H1 (cell line): ENCODE measurements around the gene PSMB11. TPM values are rescaled to one million over a fixed set of nuclear protein-coding genes. Genes with fewer than 3 reads are reported as not detected.

Source experiments
- CTCF ChIA-PET: fragments of 300-600 bp; sonication (Branson Sonifier 250); formaldehyde crosslinking; loops from one replicate; lab custom pipeline; 2021; ENCODE audit not compliant: partially characterized antibody; lab: Charles Lee
- POLR2A ChIA-PET: fragments of 300-600 bp; sonication (Branson Sonifier 250); formaldehyde crosslinking; loops from one replicate; lab custom pipeline; 2021; ENCODE audit warnings: inconsistent platforms; ENCODE audit not compliant: partially characterized antibody; lab: Charles Lee
- DNase-seq, 2 experiments: peaks; one replicate each; pipeline versions ENCODE4 v3.0.0 to v3.0.0-alpha.2; 2010 to 2022; ENCODE audit warnings: low spot score in 2 of 2, low read depth in 1 of 2, mixed read lengths in 1 of 2
- FAIRE-seq: peaks from 2 replicates; lab custom pipeline; 2011; peaks lifted over from hg19 to GRCh38; lab: Jason Lieb, UNC
- H2AFZ ChIP-seq: 2 replicates; pipeline ENCODE4 v1.8.1; 2012; ENCODE audit warnings: low read length, inconsistent platforms
- H2AK5ac ChIP-seq: 2 replicates; pipeline ENCODE4 v1.6.1; 2013; ENCODE audit warnings: low read depth, low read length
- H2BK120ac ChIP-seq: replicated peaks from 2 replicates; pipeline ENCODE3; 2013; ENCODE audit warnings: low read depth, low read length, inconsistent platforms
- H2BK12ac ChIP-seq: 2 replicates; pipeline ENCODE4 v1.6.1; 2013; ENCODE audit warnings: low read depth, low read length
- H2BK15ac ChIP-seq: 2 replicates; pipeline ENCODE4 v1.6.1; 2013; ENCODE audit warnings: low read length
- H2BK20ac ChIP-seq: 2 replicates; pipeline ENCODE4 v1.6.1; 2013; ENCODE audit warnings: low read length
- H2BK5ac ChIP-seq: 2 replicates; pipeline ENCODE4 v1.6.1; 2013; ENCODE audit warnings: low read depth, low read length
- H3K14ac ChIP-seq: 2 replicates; pipeline ENCODE4 v1.6.1; 2013; ENCODE audit warnings: inconsistent platforms; ENCODE audit not compliant: insufficient read length
- H3K18ac ChIP-seq: 2 replicates; pipeline ENCODE4 v1.6.1; 2013; ENCODE audit warnings: low read length; ENCODE audit errors: extremely low read depth
- H3K23ac ChIP-seq: 2 replicates; pipeline ENCODE4 v1.6.1; 2013; ENCODE audit warnings: inconsistent platforms; ENCODE audit not compliant: insufficient read length
- H3K23me2 ChIP-seq: 2 replicates; pipeline ENCODE4 v1.6.1; 2013; ENCODE audit warnings: low read depth, low read length
- H3K27ac ChIP-seq: 2 replicates; pipeline ENCODE4 v1.6.1; 2011; ENCODE audit warnings: low read depth, low read length, inconsistent platforms
- H3K27me3 ChIP-seq, 4 experiments: replicated peaks in 1 of 4; 1 replicate in 1 of 4; 2 replicates in 3 of 4; pipeline versions ENCODE4 v1.6.1 to v1.8.1; 2011 to 2013; ENCODE audit warnings: low read length in 3 of 4, mild to moderate bottlenecking in 3 of 4, inconsistent platforms in 2 of 4, mixed read lengths in 2 of 4, moderate library complexity in 1 of 4; ENCODE audit not compliant: control insufficient read depth in 3 of 4, insufficient read depth in 3 of 4; ENCODE audit errors: extremely low read depth in 1 of 4
- H3K36me3 ChIP-seq, 4 experiments: 2 replicates each; pipeline versions ENCODE4 v1.6.1 to v1.8.1; 2011 to 2013; ENCODE audit warnings: mild to moderate bottlenecking in 4 of 4, low read length in 3 of 4, moderate library complexity in 2 of 4, control low read depth in 1 of 4, inconsistent platforms in 1 of 4; ENCODE audit not compliant: insufficient read depth in 4 of 4, control insufficient read depth in 2 of 4
- H3K4ac ChIP-seq: replicated peaks from 2 replicates; pipeline ENCODE3; 2013; ENCODE audit warnings: low read length, low read depth, mixed read lengths, inconsistent platforms; ENCODE audit not compliant: insufficient read length
- H3K4me1 ChIP-seq, 4 experiments: replicated peaks in 1 of 4; 1 replicate in 1 of 4; 2 replicates in 3 of 4; pipeline versions ENCODE4 v1.6.1 to v1.8.1; 2011 to 2013; ENCODE audit warnings: low read length in 3 of 4, inconsistent platforms in 2 of 4, mixed read lengths in 1 of 4; ENCODE audit not compliant: insufficient read depth in 4 of 4, control insufficient read depth in 3 of 4
- H3K4me2 ChIP-seq, 2 experiments: 2 replicates each; pipeline versions ENCODE4 v1.6.1 to v1.8.1; 2011 to 2013; ENCODE audit warnings: low read depth in 2 of 2, low read length in 2 of 2, control low read depth in 1 of 2, inconsistent platforms in 1 of 2, mild to moderate bottlenecking in 1 of 2; ENCODE audit not compliant: insufficient read depth in 1 of 2
- H3K4me3 ChIP-seq, 4 experiments: fragments of 200-600, 300-600 bp in 1 of 4; sonication (generic), shearing (Covaris generic), sonication (Bioruptor Twin) in 1 of 4; 2 replicates each; pipeline versions ENCODE4 v1.5.1 to v1.8.1; 2011 to 2016; ENCODE audit warnings: low read length in 4 of 4, low read depth in 3 of 4, control low read depth in 2 of 4, inconsistent platforms in 2 of 4, mild to moderate bottlenecking in 2 of 4, mixed read lengths in 1 of 4, moderate library complexity in 1 of 4; ENCODE audit not compliant: insufficient read depth in 2 of 4; ENCODE audit errors: extremely low read depth in 1 of 4
- H3K56ac ChIP-seq: replicated peaks from 2 replicates; pipeline ENCODE3; 2013; ENCODE audit warnings: low read depth, mild to moderate bottlenecking, mixed read lengths, low read length, inconsistent platforms; ENCODE audit not compliant: insufficient read length
- H3K79me1 ChIP-seq: 2 replicates; pipeline ENCODE4 v1.6.1; 2013; ENCODE audit warnings: low read depth, low read length, control low read depth
- H3K79me2 ChIP-seq, 2 experiments: 2 replicates each; pipeline versions ENCODE4 v1.6.1 to v1.8.1; 2012 to 2013; ENCODE audit warnings: low read length in 2 of 2, mild to moderate bottlenecking in 2 of 2, inconsistent platforms in 1 of 2; ENCODE audit not compliant: insufficient read depth in 2 of 2, control insufficient read depth in 1 of 2
- H3K9ac ChIP-seq, 4 experiments: replicated peaks in 1 of 4; 1 replicate in 1 of 4; 2 replicates in 3 of 4; pipeline versions ENCODE4 v1.6.1 to v1.8.1; 2011 to 2013; ENCODE audit warnings: low read depth in 3 of 4, low read length in 3 of 4, control low read depth in 2 of 4, mild to moderate bottlenecking in 2 of 4, moderate library complexity in 2 of 4, inconsistent platforms in 1 of 4; ENCODE audit errors: extremely low read depth in 1 of 4
- H3K9me3 ChIP-seq, 2 experiments: 2 replicates each; pipeline versions ENCODE4 v1.6.1 to v1.8.1; 2012 to 2013; ENCODE audit warnings: mild to moderate bottlenecking in 2 of 2, moderate library complexity in 2 of 2, control low read depth in 1 of 2, inconsistent platforms in 1 of 2, low read depth in 1 of 2, low read length in 1 of 2, mixed read lengths in 1 of 2; ENCODE audit not compliant: insufficient read depth in 2 of 2
- H4K20me1 ChIP-seq, 2 experiments: replicated peaks in 1 of 2; 2 replicates each; pipeline versions ENCODE3 to v1.8.1; 2011 to 2013; ENCODE audit warnings: inconsistent platforms in 2 of 2, low read length in 2 of 2, mild to moderate bottlenecking in 1 of 2; ENCODE audit not compliant: insufficient read depth in 2 of 2, control insufficient read depth in 1 of 2
- H4K5ac ChIP-seq: 2 replicates; pipeline ENCODE4 v1.6.1; 2013; ENCODE audit warnings: low read length, low read depth, mixed read lengths, inconsistent platforms; ENCODE audit not compliant: insufficient read length
- H4K8ac ChIP-seq: 2 replicates; pipeline ENCODE4 v1.8.0; 2013; ENCODE audit warnings: mild to moderate bottlenecking, moderate library complexity, low read length, inconsistent platforms; ENCODE audit not compliant: insufficient read depth; ENCODE audit errors: extremely low read depth
- H4K91ac ChIP-seq: replicated peaks from 2 replicates; pipeline ENCODE3; 2013; ENCODE audit warnings: low read length, mixed read lengths, inconsistent platforms; ENCODE audit not compliant: insufficient read length
- BCL11A ChIP-seq, 2 experiments: IDR thresholded peaks; one replicate each; pipeline ENCODE4 v1.6.1; 2011; ENCODE audit warnings: low read depth in 2 of 2, low read length in 2 of 2, mild to moderate bottlenecking in 2 of 2
- CHD2 ChIP-seq: IDR thresholded peaks from 2 replicates; pipeline ENCODE4 v1.6.1; 2012; ENCODE audit warnings: low read length, improper control_type of control experiment
- EGR1 ChIP-seq: IDR thresholded peaks from 2 replicates; pipeline ENCODE4 v1.6.1; 2011; ENCODE audit warnings: low read depth, low read length, borderline replicate concordance
- GTF2F1 ChIP-seq: IDR thresholded peaks from 2 replicates; pipeline ENCODE4 v1.6.1; 2012; ENCODE audit warnings: low read depth, low read length, improper control_type of control experiment, borderline replicate concordance
- HDAC6 ChIP-seq: IDR thresholded peaks from one replicate; pipeline ENCODE4 v1.7.1; 2012; ENCODE audit warnings: low read depth, mild to moderate bottlenecking, inconsistent platforms, low read length, moderate library complexity
- KDM5A ChIP-seq: fragments of 200-600 bp; IDR thresholded peaks from 2 replicates; pipeline ENCODE4 v1.7.1; 2012; ENCODE audit warnings: mild to moderate bottlenecking, low read length, inconsistent platforms, mixed read lengths
- WGBS, 2 experiments: shearing (Covaris generic) in 1 of 2; methylation state at CpG; one replicate each; pipeline versions ENCODE4 v1.1.6 to v1.1.7; 2013 to 2015; ENCODE audit warnings: low lambda C conversion rate in 2 of 2, mixed read lengths in 2 of 2, inconsistent platforms in 1 of 2, low coverage in 1 of 2, missing lambda C conversion rate in 1 of 2; ENCODE audit not compliant: insufficient replicate concordance in 2 of 2, insufficient coverage in 1 of 2, insufficient read length in 1 of 2; ENCODE audit errors: extremely low coverage in 1 of 2, missing lambda C conversion rate in 1 of 2; 5-methylcytosine and 5-hydroxymethylcytosine counted together
- polyA plus RNA-seq, 7 experiments: library from polyadenylated mRNA; depleted of rRNA in 3 of 7; stranded (reverse) in 5 of 7; unstranded in 2 of 7; fragments of >200 nt in 5 of 7; fragments of 200-250 nt in 2 of 7; gene quantifications; 1 replicate in 5 of 7; 2 replicates in 1 of 7; 4 replicates in 1 of 7; pipeline versions ENCODE4 v1.2.1 to v1.2.3, GENCODE V29; 2011 to 2013; ENCODE audit warnings: missing spikeins in 2 of 7, mixed read lengths in 2 of 7
- total RNA-seq: library from RNA; stranded (reverse); fragmentation: NEBNext Ultra II Directional; extraction: Animal tissue kit (Norgen Biotek cat#: 25700); gene quantifications from 2 replicates; pipeline ENCODE4 v1.2.1, GENCODE V29; 2021
- TF ChIP-seq, protein P1 (sequence below): IDR thresholded peaks from 2 replicates; pipeline ENCODE4 v1.6.1; 2011; ENCODE audit warnings: low read depth, mild to moderate bottlenecking, low read length; ENCODE audit not compliant: insufficient read depth
- TF ChIP-seq, protein P2 (sequence below): IDR thresholded peaks from 2 replicates; pipeline ENCODE4 v1.6.1; 2012; ENCODE audit warnings: inconsistent platforms
- TF ChIP-seq, protein P3 (sequence below), 3 experiments: IDR thresholded peaks; 1 replicate in 2 of 3; 2 replicates in 1 of 3; pipeline versions ENCODE4 v1.5.1 to v1.6.1; 2011; ENCODE audit warnings: low read length in 3 of 3, mild to moderate bottlenecking in 3 of 3, inconsistent platforms in 2 of 3, low read depth in 1 of 3, moderate library complexity in 1 of 3; ENCODE audit not compliant: insufficient read depth in 1 of 3; ENCODE audit errors: control extremely low read depth in 1 of 3

PSMB11 gene
- total and polyA plus RNA-seq, 2 of the 8 experiments (the other 6 are each of a cell fraction or from before 2014, with no cell fraction given), result not detected

DNA sequence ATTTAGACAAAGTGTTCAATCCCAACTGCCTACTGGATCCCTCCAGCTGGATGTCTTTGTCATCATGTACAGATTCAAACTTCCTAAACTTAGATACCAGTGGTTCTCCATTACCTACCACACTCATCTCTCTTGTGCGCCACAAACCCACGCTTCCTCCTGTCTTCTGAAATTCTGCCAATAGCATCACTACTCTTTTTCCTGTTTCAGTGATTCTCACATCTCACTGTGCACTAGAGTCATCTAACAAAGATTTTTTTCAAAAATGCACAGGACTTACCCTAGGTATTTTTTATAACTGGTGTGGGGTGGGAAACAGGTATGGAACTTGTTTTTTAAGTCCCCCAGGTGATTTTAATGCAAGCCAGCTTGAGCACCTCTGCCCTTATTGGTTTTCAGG is 13.2 kb upstream of the PSMB11 start:
- POLR2A ChIA-PET, result interaction anchor here (0.8 to 11.2 kb wide), 8 partner anchors 8 to 60 kb away, joined by 3 to 99 read pairs (median 6); partner anchors contain the start of gene PSMB11
- no peak overlapping the region for H3K18ac ChIP-seq
- H2BK5ac ChIP-seq, result no peak overlapping the region
- no peaks in the 10 kb centered on the region for H3K9me3 ChIP-seq
- no peak overlapping the region for H3K4ac ChIP-seq
- H3K79me2 ChIP-seq, result peaks cover 0 to 22% of the 10 kb centered on the region in 2 experiments; a peak in 3 of 4 replicates
- H2BK20ac ChIP-seq, result no peak overlapping the region
- peaks cover 0 to 5% (median 2%) of the 10 kb centered on the region in 4 experiments; a peak in 3 of 7 replicates for H3K4me1 ChIP-seq
- FAIRE-seq, result no peak
- no peak overlapping the region for H2AK5ac ChIP-seq
- no peak overlapping the region for H3K14ac ChIP-seq
- no peak overlapping the region for H3K23ac ChIP-seq
- peaks cover 5% of the 10 kb centered on the region for H3K79me1 ChIP-seq
- no peaks in the 10 kb centered on the region for H3K27me3 ChIP-seq
- H2AFZ ChIP-seq, result no peak overlapping the region
- no peak overlapping the region for H4K8ac ChIP-seq
- no peaks in the 10 kb centered on the region for H3K23me2 ChIP-seq
- H3K36me3 ChIP-seq, result peaks cover 8 to 61% (median 47%) of the 10 kb centered on the region in 4 experiments
- 88% methylated on average over 2 of the region's 2 CpGs; no CpG with 5 or more reads in 1 of the 2 experiments for WGBS, 2 experiments
- H4K91ac ChIP-seq, result no peak overlapping the region
- no peak overlapping the region for H2BK120ac ChIP-seq
- DNase-seq, result no peak
- no peak overlapping the region for H3K56ac ChIP-seq
- no peak overlapping the region for H2BK15ac ChIP-seq
- H3K9ac ChIP-seq, result no peak overlapping the region
- no peak overlapping the region for H3K27ac ChIP-seq
- no peak overlapping the region for H3K4me2 ChIP-seq
- no peak overlapping the region for H4K5ac ChIP-seq
- peaks cover 4 to 6% of the 10 kb centered on the region in 2 experiments for H4K20me1 ChIP-seq
- CTCF ChIA-PET, result interaction anchor here (0.7 to 4.1 kb wide), 11 partner anchors 13 to 92 kb away, joined by 3 to 25 read pairs (median 4); partner anchors contain the start of gene PSMB11
- no peak overlapping the region for H2BK12ac ChIP-seq
- H3K4me3 ChIP-seq, result no peak overlapping the region
- TF ChIP-seq HDAC6 (no peak), EGR1 (no peak), GTF2F1 (no peak), BCL11A (IDR thresholded peaks at IDR 0.05; ENCODE audit: low read depth in 2 of 2, low read length in 2 of 2) (no peak), KDM5A (no peak), CHD2 (no peak)
- TF ChIP-seq, protein P1, sequence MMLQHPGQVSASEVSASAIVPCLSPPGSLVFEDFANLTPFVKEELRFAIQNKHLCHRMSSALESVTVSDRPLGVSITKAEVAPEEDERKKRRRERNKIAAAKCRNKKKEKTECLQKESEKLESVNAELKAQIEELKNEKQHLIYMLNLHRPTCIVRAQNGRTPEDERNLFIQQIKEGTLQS, result no peak
- TF ChIP-seq, protein P2, sequence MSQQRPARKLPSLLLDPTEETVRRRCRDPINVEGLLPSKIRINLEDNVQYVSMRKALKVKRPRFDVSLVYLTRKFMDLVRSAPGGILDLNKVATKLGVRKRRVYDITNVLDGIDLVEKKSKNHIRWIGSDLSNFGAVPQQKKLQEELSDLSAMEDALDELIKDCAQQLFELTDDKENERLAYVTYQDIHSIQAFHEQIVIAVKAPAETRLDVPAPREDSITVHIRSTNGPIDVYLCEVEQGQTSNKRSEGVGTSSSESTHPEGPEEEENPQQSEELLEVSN, result no peak
- TF ChIP-seq, protein P3, sequence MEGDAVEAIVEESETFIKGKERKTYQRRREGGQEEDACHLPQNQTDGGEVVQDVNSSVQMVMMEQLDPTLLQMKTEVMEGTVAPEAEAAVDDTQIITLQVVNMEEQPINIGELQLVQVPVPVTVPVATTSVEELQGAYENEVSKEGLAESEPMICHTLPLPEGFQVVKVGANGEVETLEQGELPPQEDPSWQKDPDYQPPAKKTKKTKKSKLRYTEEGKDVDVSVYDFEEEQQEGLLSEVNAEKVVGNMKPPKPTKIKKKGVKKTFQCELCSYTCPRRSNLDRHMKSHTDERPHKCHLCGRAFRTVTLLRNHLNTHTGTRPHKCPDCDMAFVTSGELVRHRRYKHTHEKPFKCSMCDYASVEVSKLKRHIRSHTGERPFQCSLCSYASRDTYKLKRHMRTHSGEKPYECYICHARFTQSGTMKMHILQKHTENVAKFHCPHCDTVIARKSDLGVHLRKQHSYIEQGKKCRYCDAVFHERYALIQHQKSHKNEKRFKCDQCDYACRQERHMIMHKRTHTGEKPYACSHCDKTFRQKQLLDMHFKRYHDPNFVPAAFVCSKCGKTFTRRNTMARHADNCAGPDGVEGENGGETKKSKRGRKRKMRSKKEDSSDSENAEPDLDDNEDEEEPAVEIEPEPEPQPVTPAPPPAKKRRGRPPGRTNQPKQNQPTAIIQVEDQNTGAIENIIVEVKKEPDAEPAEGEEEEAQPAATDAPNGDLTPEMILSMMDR (IDR thresholded peaks at IDR 0.05; ENCODE audit: control extremely low read depth in 1 of 3, insufficient read depth in 1 of 3, low read depth in 1 of 3, low read length in 3 of 3), result no peak
